Adrenal gland (tissue), 12 donors: ENCODE results near the gene REXO1. TPM values are rescaled to one million over a fixed set of nuclear protein-coding genes. Genes with fewer than 3 reads are reported as not detected.

Experiments
- DNase-seq, 7 donors: peaks; one replicate each; pipeline ENCODE4 v3.0.0-alpha.2; 2019 to 2020
- H3K27ac ChIP-seq, 5 donors: fragments of 200-600 bp; sonication (generic) in 4 of 5; 1 replicate in 3 of 5; 2 replicates in 2 of 5; pipeline versions ENCODE4 v1.5.1 to v1.8.0; 2016 to 2020; ENCODE audit warnings: mild to moderate bottlenecking in 1 of 5
- H3K27me3 ChIP-seq: fragments of 200-600 bp; 2 replicates; pipeline ENCODE4 v1.8.0; 2021
- H3K36me3 ChIP-seq, 2 donors: fragments of 200-600 bp; replicated peaks in 1 of 2; 1 replicate in 1 of 2; 2 replicates in 1 of 2; pipeline versions ENCODE4 v1.5.1 to v1.8.0; 2018 to 2022
- H3K4me1 ChIP-seq, 2 donors: fragments of 200-600 bp; replicated peaks in 1 of 2; 1 replicate in 1 of 2; 2 replicates in 1 of 2; pipeline versions ENCODE4 v1.5.1 to v1.8.0; 2018 to 2021
- H3K4me3 ChIP-seq, 4 donors: fragments of 200-600 bp; sonication (generic) in 3 of 4; one replicate each; pipeline ENCODE4 v1.5.1; 2016 to 2018
- H3K9me3 ChIP-seq, 3 donors: fragments of 200-600 bp; sonication (generic) in 1 of 3; replicated peaks in 1 of 3; 1 replicate in 2 of 3; 2 replicates in 1 of 3; pipeline versions ENCODE4 v1.5.1 to v1.8.0; 2016 to 2021
- POLR2A ChIP-seq, 2 donors: fragments of 450-650 bp; IDR thresholded peaks; one replicate each; pipeline ENCODE4 v1.6.1; 2017; ENCODE audit warnings: antibody characterized with exemption in 2 of 2, mild to moderate bottlenecking in 2 of 2, moderate library complexity in 1 of 2
- WGBS, 4 donors: extraction: QIAGEN DNeasy Blood & Tissue Kit in 2 of 4; methylation state at CpG; one replicate each; pipeline versions ENCODE4 v1.1.5 to v1.1.7; 2013 to 2017; 5-methylcytosine and 5-hydroxymethylcytosine counted together
- intact Hi-C, 2 donors: fragments of 100-400 bp; cut with DNase I; formaldehyde crosslinking; loops; one replicate each; pipeline versions ENCODE4 v1.14.1 to v1.15.0; 2022 to 2023
- polyA plus RNA-seq, 3 donors: library from polyadenylated mRNA; stranded (reverse); fragments of 200-250 nt in 2 of 3; fragments of 350-450 nt in 1 of 3; fragmentation: Illumina TruSeq in 1 of 3; extraction: RNeasy Lipid Tissue Mini Kit (QIAGEN cat#74804) in 1 of 3; gene quantifications; one replicate each; pipeline ENCODE4 v1.2.3, GENCODE V29; 2013 to 2014
- total RNA-seq, 9 donors: library from RNA; depleted of rRNA in 4 of 9; stranded (reverse); fragments of >200 nt in 4 of 9; fragments of 120-200 nt in 1 of 9; fragmentation: NEBNext Ultra II Directional in 1 of 9; extraction: Animal tissue kit (Norgen Biotek cat#: 25700) in 1 of 9; gene quantifications; one replicate each; pipeline versions ENCODE4 v1.1.0 to v1.2.4, GENCODE V29; 2013 to 2023
- TF ChIP-seq, protein P1 (sequence below), 6 experiments: fragments of 450-650 bp in 4 of 6; fragments of 200-600 bp in 2 of 6; sonication (generic) in 1 of 6; IDR thresholded peaks; 1 replicate in 5 of 6; 2 replicates in 1 of 6; pipeline versions ENCODE4 v1.5.1 to v1.8.0; 2016 to 2021; ENCODE audit warnings: antibody characterized with exemption in 6 of 6, mild to moderate bottlenecking in 2 of 6, moderate library complexity in 1 of 6
- donor health status: healthy with polysubstance abuse.
- donor health status: Bipolar disorder and iron deficiency.
- donor health status: DM: yes; HTN: yes; CAD: no.
- donor health status: DM: no; HTN: no; CAD: no.
- donor health status: DM: no; HTN: no; CAD: no.
- donor health status: DM: yes; HTN: yes; CAD: no.

REXO1 gene
- total and polyA plus RNA-seq, 12 donors, result 9.3 to 155 (median 44.5) TPM

DNA sequence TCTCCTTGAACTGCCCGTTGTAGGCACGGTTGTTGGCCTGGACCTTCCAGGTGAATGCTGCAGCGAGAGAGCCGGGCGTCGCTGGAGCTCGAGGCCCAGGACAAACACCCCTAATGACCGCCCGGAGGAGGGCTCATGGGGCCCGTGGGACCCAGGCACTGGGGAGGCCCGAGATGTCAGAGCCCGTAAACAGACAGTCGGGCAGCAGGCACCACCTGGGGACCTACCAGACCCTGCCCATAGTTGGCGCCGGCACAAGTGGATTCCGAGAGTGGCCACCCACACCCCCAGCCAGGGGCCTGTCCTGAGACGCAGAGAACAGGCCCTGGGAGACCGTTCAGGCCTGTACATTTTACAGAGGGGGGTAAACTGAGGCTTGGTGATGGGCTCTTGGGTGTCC lies 38.6 kb downstream of the REXO1 start:
- H3K4me1 ChIP-seq, result peaks cover 12 to 17% of the 10 kb centered on the region in 2 donors
- DNase-seq, result peak in 1 of 7 donors; percentile 11
- no peaks in the 10 kb centered on the region for H3K36me3 ChIP-seq
- H3K4me3 ChIP-seq, result no peak overlapping the region
- no peak overlapping the region for H3K27ac ChIP-seq
- no peaks in the 10 kb centered on the region for H3K9me3 ChIP-seq
- H3K27me3 ChIP-seq, result no peaks in the 10 kb centered on the region
- TF ChIP-seq, protein P1, sequence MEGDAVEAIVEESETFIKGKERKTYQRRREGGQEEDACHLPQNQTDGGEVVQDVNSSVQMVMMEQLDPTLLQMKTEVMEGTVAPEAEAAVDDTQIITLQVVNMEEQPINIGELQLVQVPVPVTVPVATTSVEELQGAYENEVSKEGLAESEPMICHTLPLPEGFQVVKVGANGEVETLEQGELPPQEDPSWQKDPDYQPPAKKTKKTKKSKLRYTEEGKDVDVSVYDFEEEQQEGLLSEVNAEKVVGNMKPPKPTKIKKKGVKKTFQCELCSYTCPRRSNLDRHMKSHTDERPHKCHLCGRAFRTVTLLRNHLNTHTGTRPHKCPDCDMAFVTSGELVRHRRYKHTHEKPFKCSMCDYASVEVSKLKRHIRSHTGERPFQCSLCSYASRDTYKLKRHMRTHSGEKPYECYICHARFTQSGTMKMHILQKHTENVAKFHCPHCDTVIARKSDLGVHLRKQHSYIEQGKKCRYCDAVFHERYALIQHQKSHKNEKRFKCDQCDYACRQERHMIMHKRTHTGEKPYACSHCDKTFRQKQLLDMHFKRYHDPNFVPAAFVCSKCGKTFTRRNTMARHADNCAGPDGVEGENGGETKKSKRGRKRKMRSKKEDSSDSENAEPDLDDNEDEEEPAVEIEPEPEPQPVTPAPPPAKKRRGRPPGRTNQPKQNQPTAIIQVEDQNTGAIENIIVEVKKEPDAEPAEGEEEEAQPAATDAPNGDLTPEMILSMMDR (IDR thresholded peaks at IDR 0.05), result no peak
- no peak for TF ChIP-seq POLR2A (IDR thresholded peaks at IDR 0.05)
- intact Hi-C loops, result loop anchor here in 1 of 2 donors (10.0 kb wide), 1 partner anchor 265 kb away; no protein-coding TSS in a partner anchor
- 86 to 91% (median 89%) methylated on average over 7 to 18 of the region's 18 CpGs for WGBS, 4 donors

DNA sequence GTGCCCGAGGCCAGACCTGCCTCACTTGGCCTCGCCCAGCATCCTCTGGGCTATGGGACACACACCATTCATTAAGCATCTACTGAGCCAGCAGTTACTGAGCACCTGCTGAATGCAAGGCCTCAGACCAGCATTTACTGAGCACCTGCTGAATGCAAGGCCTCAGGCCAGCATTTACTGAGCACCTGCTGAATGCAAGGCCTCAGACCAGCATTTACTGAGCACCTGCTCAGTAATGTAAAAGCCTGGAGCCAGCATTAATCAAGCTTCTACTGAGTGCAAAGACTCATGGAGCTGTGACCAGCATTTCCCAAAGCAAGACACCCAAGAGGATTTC lies 39.9 kb downstream of the REXO1 start:
- Histone ChIP-seq H3K4me1 (peaks cover 12 to 13% of the 10 kb centered on the region in 2 donors), H3K27ac (no peak overlapping the region), H3K27me3 (no peaks in the 10 kb centered on the region), H3K9me3 (no peaks in the 10 kb centered on the region), H3K36me3 (no peaks in the 10 kb centered on the region), H3K4me3 (no peak overlapping the region)
- no peak for TF ChIP-seq POLR2A (IDR thresholded peaks at IDR 0.05)
- TF ChIP-seq, protein P1 (IDR thresholded peaks at IDR 0.05), result no peak
- 89 to 90% methylated on average over 2 of the region's 2 CpGs; no CpG with 5 or more reads in 2 of the 4 donors for WGBS, 4 donors
- no peak for DNase-seq
- intact Hi-C loops, result no loop called here

DNA sequence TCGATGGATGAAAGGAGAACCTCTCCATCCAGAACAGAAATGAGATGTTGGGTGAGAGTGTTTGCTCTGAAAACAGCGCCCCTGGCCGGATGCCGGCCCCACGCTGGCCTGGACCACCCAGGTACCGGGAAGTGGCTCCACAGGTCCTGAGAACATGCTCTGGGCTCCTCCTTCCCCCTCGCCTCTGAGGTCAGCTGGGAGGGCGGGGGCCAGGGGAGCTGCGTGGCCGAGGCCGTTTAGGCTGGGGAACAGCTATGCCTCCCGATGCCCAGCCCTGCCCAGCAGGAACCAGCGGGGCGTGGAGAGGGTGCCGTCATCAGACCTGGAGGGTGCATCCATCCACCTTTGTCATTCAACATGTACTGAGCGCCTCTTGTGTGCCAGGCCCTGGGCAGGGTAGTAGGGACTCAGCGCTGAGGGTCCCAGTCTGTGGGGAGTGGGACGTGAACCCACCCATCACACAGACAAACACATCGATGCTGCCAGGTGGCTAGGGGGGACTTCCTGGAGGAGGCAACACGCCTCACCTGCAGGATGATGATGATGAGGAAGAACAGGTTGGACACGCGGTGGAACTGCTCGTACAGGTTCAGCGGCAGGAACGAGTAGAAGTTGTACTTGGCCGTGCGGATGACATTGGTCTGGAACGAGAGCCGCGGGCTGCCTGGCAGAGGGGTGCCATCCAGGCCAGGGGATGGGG lies 40.4 kb downstream of the REXO1 start:
- TF ChIP-seq, protein P1 (IDR thresholded peaks at IDR 0.05), result no peak
- TF ChIP-seq POLR2A (IDR thresholded peaks at IDR 0.05), result no peak

DNA sequence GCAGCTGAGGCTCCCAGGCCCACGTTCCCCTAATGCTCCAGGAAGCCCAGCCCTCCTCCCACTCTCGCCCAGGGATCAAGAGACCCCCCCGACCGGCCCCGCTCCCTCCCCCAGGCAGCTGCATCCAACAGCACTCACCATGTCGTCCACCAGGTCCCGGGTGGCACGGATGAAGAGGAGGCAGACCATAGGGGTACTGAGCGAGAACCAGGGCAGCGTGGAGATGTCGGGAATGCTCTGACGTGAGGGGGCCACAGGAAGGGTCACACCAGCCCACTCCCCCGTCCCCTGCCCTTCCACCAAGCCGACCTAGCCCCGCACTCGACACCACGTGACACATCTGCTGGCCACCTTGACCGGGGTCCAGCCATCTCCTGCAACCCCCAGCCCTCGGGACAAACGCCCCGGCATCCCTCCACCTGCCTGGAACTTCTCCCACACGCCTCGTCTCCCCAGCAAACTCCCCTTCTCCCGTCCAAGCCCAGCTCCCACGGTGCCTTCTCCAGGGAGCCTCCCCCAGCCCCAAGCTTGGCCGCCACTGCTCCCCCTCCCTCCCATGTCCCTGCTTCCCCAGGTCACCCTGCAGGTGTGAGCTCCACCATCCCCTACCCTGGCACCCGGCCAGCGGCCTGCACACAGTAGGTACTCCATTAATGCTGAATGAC lies 41.1 kb downstream of the REXO1 start:
- intact Hi-C loops, result no loop called here
- Histone ChIP-seq H3K27ac (no peak overlapping the region), H3K4me1 (peaks cover 5 to 6% of the 10 kb centered on the region in 2 donors), H3K9me3 (no peaks in the 10 kb centered on the region), H3K4me3 (no peak overlapping the region), H3K27me3 (no peaks in the 10 kb centered on the region), H3K36me3 (no peaks in the 10 kb centered on the region)
- TF ChIP-seq, protein P1 (IDR thresholded peaks at IDR 0.05), result no peak
- no peak for TF ChIP-seq POLR2A (IDR thresholded peaks at IDR 0.05)
- no peak for DNase-seq
- 75 to 86% (median 79%) methylated on average over 24 to 28 of the region's 28 CpGs for WGBS, 4 donors

More for the DNA sequence above, 40.4 kb downstream of the REXO1 start:
- intact Hi-C loops, result no loop called here
- peaks cover 7 to 8% of the 10 kb centered on the region in 2 donors for H3K4me1 ChIP-seq
- WGBS, 4 donors, result 83 to 93% (median 88%) methylated on average over 17 to 30 of the region's 30 CpGs
- no peaks in the 10 kb centered on the region for H3K27me3 ChIP-seq
- no peaks in the 10 kb centered on the region for H3K36me3 ChIP-seq
- H3K4me3 ChIP-seq, result no peak overlapping the region
- no peak overlapping the region for H3K27ac ChIP-seq
- no peak for DNase-seq
- no peaks in the 10 kb centered on the region for H3K9me3 ChIP-seq
